Activated T-cell treated with anti-CD3 and anti-CD28 coated beads, Interleukin-2, amount 50 U/mL, for 1 hour (primary cell): Measurements from ENCODE around the gene PFKFB3.

Experiments used
- DNase-seq: peaks from one replicate; pipeline ENCODE4 v3.0.0-alpha.2; 2020

The PFKFB3 gene

DNA sequence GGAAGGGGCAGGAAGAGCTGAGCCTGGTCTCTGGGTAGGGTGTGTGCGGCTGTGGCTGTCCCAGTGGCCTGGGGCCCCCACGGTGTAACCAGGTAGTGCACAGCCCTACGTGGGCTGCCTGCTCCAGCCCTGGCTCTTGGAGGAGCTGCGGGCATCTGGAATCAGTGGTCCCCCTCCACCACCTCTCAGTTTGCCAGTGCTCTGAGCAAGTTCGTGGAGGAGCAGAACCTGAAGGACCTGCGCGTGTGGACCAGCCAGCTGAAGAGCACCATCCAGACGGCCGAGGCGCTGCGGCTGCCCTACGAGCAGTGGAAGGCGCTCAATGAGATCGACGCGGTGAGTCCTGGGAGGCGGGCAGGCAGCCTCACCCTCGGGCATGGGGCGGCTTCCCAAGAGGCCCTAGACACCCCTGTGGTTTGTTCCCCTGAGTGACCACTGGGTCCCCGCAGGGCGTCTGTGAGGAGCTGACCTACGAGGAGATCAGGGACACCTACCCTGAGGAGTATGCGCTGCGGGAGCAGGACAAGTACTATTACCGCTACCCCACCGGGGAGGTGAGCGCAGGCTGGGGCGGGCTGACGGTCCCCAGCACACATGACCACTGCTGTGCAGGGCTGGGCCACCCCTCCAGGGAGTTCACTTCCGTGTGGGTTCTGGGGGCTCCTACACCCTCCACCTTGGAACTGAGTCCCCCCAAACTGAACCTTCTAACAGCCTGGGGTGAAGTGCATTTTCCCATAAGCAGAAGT is 18.6 kb downstream of the PFKFB3 start:
- peak; percentile 23 for DNase-seq

DNA sequence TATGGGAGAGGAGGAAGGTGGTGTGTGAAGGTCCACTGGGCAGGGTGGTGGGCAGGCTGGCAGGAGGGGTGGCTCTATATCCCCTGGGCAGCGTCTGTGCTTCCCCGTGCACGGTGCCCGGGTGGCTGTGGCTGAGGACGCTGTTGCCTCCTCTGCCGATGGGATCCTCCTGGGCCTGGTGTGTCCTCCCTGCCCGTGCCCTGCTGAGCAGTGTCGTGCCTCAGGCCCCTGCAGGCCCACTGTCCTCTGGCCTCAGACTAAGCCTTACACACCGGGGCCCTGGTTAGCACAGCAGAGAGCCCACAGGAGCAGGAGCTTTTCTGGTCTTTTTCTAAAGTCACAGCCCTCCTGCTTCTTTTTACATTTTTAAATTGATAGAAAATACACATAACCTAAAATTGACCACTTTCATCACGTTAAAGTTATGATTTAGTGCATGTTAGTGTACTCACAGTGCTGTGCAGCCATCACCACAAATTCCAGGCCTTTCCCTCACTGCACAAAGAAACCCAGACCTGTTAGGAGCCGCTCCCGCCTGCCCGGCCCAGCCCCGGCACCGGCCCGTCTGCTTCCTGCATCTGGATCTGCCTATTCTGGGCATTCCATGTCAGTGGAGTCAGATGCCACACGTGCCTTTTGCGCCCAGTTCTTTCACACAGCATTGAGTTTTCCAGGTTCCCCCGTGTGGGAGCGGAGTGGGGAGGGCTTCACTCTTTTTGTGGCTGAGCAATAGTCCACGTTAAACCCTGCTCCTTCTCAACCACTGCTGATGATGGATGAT is 19.4 kb downstream of the PFKFB3 start:
- peak; percentile 22 for DNase-seq

DNA sequence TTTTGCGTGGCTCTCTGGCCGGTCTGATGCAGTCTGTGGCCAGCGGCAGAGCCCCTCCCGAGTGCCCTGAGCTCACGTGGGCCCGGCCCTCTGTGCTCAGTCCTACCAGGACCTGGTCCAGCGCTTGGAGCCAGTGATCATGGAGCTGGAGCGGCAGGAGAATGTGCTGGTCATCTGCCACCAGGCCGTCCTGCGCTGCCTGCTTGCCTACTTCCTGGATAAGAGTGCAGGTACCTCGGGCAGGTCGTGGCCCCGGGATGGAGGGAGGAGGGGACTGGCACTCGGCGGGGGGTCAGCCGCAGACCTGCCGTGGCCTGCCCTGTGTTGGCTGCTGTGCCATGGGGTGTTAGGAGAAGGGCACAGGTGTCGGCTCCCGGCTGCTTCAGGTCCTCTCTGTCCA is 20.0 kb downstream of the PFKFB3 start:
- peak; percentile 20 for DNase-seq

DNA sequence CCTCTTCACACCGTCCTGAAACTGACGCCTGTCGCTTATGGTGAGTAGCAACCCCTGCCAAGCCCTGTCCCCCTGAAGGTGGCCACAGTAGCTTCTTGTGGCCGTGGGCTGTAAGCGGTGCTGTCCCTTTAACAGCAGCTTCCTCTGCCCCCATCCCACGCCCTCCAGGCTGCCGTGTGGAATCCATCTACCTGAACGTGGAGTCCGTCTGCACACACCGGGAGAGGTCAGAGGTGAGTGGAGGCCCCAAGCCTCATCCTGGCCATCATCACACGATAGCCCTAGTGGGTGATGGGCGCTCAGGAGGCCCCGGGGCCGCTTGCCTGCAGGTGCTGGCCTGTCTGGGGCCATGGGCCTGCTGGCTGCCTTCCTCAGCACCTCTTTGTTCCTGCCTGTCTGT is 21.2 kb downstream of the PFKFB3 start:
- no peak for DNase-seq

DNA sequence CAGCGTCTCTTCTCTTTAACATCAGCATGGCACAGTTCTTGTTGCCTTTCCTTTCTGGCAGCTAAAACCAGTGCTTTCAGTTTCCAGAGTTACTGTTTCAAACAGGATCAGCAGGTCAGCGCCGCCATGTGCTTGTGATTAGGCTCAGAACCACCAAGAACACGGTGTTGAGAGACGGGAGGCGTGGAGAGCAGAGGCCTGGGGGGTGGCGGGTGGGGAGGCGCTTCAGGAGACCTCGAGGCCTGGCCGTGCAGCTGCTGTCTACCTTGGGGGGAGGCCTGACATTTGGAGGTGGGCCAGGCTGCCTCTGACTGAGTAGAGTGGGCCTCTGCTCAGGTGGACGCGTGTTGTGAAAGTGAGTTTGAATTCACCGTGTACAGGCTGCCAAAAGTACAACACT is 22.0 kb downstream of the PFKFB3 start:
- no peak for DNase-seq

DNA sequence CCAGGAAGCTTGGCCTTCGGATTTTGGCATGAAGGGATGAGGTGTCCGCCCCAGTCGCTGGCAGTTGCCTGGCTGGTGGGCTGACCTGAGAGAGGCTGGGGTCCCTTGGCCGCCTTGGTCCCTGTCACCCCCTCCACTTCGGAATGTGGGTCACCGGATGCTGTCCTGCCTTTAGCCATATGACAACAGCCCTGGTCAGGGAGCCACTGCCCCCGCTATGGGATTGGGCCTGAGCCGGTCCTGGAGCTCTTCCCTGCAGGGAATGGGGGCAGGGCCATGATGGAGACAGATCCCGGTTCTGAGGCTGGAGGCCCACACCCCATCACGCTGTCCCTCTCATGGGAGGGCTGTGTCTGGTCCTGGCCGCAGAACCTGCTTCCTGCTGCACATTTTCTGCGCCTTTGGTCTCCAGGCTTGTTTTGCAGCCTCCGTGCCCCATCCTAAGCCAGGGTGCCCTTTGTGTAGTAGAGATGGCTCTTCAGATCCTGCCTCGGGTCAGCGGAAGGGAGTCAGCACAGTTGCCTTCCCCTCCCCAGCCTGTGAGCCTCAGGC is 22.6 kb downstream of the PFKFB3 start:
- DNase-seq, result peak; percentile 27

DNA sequence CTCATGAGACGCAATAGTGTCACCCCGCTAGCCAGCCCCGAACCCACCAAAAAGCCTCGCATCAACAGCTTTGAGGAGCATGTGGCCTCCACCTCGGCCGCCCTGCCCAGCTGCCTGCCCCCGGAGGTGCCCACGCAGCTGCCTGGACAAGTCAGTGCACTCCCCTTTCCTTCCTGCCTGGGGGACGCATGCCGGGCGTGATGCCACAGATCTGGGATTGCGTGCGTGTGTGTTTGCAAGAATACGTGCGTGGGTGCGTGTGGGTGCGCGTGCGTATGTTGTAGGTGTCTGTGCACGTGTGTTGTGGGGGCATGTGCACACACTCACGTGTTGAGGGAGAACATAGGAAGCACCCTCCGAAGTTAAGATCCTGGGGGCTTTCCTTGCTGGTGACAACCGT is 23.5 kb downstream of the PFKFB3 start:
- DNase-seq, result peak; percentile 24

DNA sequence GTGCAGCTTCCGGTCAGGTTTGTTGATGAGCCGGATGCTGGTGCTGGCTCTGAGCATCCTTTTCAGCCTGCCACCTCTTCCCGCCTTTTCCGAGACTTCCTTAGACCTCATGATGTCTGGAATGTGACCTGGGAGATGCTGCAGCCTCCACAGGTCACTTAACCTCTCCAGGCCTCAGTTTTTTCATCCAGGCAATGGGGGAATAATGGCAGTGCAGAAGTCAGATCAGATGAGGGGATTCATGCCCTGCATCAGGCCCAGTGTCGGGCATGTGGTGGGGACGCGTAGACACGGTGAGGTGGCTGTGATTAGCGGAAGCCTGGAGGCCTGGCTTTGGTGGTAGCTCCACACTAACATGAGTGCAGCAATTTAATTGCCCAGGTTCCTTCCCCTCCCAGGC is 24.6 kb downstream of the PFKFB3 start:
- DNase-seq, result no peak

DNA sequence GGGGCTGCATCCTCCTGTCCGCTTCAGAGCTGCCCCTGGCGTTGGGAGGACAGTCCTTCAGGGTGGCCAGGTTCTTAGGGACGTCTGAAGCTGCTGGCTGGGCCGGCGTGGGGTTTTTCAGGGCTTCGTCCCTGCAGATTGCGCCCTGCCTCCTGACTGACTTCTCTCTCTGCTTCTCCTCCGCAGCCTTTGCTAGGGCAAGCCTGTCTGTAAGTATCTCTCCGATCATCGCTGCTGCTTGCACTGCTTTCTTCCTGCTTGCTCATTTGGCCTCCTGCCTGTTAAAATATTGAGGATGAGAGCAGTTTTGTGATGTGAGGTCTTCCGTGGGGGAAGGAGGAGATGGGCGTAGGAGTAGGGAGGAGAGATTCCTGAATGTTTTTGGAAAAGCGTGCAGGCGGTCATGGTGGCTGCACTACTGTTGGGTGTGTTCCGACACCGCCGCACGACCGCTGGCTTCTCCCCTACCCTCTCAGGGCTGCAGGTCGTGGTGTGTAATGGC is 25.3 kb downstream of the PFKFB3 start:
- DNase-seq, result peak; percentile 21

DNA sequence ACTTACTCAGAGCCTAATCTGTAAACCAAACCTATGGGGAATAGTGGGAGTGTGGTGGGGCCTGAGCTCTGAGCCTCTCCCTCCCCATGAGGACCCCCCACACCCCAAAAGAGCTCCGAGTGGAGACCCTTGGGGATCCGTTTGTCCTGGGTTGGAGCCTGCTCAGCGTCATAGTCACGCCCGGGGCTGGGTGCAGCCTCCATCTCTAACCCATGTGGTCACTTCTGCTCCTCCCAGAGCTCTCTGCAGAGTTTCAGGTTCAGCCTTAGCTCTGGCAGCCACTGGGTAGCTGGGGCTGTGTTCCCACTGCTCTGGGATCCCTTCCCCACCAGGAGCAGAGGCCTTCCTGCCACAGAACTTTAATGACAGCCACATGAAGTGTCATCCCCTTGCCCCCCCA is 25.9 kb downstream of the PFKFB3 start:
- peak; percentile 23 for DNase-seq

DNA sequence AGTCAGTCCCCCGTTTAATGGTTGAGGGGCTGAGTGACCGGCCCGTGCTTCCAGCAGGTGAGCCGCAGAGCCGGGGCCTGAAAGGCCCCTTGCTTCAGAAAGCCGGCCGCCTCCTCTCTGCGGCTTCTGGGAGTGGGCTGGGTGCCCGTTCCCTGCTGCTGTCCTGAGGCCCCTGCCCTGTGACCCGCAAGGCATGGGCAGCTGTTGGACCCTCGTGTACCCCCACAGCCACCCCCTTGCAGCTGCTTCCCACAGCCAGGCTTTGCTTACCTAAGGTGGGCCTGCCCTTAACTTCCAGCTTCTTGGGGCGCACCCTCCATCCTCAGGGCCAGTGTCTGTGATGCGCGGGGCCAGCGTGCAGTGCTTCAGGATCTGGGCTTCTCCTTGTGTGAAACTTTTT is 26.6 kb downstream of the PFKFB3 start:
- DNase-seq, result no peak

DNA sequence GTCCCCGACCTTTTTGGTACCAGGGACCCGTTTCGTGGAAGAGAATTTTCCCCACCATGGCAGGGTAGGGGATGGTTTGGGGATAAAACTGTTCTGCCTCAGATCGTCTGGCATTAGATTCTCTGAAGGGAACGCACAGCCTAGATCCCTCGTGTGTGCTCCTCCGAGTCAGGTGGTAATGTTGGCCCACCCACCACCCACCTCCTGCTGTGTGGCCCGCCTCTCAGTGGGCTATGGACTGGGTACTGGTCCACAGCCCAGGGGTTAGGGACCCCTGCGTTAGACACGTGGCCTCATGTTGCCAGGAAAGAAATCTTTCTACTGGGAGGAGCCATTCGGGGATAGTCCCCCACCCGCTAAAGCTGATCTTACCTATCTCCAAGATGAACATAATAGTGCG is 27.0 kb downstream of the PFKFB3 start:
- DNase-seq, result no peak

DNA sequence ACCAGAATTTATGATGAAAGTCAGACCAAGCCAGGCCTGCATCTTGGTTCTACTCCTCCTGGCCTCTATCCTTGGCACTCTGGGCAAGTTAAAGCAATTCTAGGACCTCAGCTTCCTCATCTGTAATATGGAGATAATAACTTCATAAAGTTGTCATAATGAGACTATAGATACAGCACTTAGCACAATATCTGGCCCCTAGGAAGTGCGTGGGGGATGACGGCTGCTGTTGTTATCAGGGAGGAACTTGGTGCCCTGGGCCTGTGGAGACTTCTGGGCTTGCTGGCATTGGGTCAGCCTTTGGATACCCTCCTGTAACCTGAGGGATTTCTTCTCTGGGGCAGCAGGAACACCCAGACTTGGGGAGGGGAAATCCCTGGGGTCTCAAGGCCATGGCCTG is 27.6 kb downstream of the PFKFB3 start:
- no peak for DNase-seq

DNA sequence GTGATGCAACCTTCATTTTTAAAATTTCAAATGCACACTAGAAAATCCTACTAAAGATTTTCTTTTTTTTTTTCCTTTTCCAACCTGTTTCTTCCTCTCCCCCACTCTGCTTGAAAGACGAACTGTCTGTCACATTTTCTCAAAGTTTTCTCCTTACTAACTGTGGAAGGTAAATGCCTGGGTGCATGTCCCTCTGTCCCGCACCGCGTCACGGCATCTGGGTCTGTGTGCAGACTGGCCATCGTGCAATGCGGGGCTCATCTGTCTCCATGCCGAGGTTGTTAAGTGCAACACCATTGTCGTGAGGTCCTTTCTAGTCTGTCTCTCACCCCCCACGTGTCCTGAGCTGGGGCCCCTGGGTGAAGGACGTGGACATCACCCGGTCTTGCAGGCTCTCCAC is 28.4 kb downstream of the PFKFB3 start:
- DNase-seq, result no peak

DNA sequence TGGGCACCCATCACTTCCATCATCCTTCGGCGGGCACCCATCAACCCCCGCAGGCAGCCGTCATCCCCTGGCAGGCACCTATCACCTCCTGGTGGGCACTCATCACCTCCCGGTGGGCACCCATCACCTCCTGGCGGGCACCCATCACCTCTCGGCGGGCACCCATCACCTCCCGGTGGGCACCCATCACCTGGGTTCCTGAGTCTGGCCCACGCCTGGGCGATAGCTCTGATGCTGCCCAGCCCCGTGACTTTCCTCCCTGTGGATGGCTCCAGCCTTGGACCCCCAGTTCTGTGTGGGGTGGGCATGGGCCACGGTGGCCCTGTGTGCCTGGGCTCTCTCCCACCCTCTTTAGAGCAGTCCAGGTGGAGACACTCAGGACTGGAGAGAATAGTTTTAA is 29.0 kb downstream of the PFKFB3 start:
- DNase-seq, result peak; percentile 24

DNA sequence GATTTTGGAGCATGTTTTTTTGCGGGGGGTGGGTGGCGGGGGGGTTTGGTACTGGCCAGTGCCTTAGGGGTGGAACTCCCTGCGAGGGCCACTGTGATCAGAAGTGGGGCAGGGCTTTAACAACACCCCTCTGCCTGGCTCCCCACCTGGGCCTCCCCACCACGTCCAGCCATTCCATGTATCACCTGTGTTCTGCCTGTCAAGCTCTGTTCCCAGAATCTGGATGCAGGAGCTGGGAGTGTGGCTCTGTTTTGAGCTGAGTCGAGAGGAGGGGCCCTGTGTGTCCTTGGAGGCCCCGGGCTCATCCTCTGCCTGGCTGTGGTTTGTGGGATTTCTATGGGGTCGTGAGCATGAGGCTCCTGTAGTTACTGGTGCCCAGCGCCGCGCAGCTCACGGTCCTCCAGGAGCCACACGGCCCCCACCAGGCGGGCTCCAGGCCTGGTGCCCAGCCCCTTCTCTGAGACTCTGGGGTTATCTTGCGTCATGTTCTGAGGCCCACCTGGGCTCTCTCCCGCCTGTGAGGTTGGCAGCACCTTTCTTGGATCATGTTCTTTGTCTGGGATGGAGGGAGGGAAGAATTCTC is 29.6 kb downstream of the PFKFB3 start:
- DNase-seq, result peak; percentile 21

DNA sequence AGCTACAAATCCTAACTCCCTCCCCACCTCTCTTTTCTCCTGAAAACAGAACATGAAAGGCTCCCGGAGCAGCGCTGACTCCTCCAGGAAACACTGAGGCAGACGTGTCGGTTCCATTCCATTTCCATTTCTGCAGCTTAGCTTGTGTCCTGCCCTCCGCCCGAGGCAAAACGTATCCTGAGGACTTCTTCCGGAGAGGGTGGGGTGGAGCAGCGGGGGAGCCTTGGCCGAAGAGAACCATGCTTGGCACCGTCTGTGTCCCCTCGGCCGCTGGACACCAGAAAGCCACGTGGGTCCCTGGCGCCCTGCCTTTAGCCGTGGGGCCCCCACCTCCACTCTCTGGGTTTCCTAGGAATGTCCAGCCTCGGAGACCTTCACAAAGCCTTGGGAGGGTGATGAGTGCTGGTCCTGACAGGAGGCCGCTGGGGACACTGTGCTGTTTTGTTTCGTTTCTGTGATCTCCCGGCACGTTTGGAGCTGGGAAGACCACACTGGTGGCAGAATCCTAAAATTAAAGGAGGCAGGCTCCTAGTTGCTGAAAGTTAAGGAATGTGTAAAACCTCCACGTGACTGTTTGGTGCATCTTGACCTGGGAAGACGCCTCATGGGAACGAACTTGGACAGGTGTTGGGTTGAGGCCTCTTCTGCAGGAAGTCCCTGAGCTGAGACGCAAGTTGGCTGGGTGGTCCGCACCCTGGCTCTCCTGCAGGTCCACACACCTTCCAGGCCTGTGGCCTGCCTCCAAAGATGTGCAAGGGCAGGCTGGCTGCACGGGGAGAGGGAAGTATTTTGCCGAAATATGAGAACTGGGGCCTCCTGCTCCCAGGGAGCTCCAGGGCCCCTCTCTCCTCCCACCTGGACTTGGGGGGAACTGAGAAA is 30.4 kb downstream of the PFKFB3 start:
- DNase-seq, result peak; percentile 25

DNA sequence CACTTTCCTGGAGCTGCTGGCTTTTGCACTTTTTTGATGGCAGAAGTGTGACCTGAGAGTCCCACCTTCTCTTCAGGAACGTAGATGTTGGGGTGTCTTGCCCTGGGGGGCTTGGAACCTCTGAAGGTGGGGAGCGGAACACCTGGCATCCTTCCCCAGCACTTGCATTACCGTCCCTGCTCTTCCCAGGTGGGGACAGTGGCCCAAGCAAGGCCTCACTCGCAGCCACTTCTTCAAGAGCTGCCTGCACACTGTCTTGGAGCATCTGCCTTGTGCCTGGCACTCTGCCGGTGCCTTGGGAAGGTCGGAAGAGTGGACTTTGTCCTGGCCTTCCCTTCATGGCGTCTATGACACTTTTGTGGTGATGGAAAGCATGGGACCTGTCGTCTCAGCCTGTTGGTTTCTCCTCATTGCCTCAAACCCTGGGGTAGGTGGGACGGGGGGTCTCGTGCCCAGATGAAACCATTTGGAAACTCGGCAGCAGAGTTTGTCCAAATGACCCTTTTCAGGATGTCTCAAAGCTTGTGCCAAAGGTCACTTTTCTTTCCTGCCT is 31.1 kb downstream of the PFKFB3 start:
- no peak for DNase-seq

DNA sequence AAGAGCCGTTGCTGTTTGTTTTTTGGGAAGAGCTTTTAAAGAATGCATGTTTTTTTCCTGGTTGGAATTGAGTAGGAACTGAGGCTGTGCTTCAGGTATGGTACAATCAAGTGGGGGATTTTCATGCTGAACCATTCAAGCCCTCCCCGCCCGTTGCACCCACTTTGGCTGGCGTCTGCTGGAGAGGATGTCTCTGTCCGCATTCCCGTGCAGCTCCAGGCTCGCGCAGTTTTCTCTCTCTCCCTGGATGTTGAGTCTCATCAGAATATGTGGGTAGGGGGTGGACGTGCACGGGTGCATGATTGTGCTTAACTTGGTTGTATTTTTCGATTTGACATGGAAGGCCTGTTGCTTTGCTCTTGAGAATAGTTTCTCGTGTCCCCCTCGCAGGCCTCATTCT is 31.6 kb downstream of the PFKFB3 start:
- no peak for DNase-seq

DNA sequence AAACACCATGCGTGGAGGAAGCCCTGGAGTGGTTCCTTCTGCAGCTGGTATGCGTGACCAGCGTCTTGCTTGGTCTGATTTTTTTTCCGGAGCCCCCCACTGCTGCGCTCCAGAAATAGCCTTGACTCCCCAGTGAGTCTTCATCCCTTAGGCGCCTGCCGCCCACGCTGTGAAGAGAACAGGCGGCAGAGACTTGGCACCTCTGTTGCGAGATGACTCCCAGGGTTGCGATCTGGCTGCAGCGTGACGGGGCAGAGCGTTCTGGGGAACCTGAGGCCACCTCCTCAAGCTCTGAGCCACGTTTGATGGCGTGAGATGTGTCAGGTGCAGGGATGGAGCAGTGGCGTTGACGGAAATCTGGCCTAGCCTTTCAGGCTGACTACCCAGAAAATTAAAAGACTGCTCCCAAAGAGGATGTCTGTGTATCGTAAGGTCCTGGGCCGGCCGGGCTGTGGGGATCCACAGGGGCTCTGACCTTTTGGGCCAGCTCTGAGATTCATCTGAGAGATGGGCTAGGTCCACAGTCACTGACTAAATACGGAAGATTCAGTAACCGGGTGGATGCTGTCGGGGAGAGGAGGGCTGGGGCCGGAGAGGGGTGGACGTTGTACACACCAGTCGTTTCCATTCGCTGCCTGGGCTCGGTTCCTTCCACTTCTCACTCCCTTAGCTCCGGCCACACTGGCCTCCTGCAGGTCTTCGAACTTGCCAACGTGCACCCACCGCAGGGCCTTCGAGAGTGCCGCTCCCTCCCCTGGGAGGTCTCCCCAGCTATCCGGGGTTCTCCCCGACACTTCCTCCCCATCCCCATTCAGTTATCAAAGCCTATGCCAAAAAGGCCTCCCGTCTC is 33.8 kb downstream of the PFKFB3 start:
- DNase-seq, result peak; percentile 27

DNA sequence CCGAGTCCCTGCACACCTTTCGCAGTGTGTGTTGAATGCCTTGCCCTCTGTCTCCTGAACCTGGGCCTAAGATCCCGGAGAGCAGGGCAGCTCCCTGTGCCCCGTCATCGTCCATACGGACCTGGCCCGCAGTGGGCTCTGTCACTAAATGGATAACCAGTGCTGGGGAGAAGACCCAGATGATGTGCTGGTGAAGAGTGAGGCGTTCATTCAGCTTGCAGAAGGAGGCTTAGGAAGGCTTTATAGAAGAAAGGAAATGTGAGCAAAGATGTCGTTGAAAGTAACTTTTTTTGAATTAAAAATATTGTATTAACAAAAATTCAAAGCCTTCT is 34.4 kb downstream of the PFKFB3 start:
- no peak for DNase-seq
